ENCODE measurements around the gene TDRD7. TPM values are rescaled to one million over a fixed set of nuclear protein-coding genes. Genes with fewer than 3 reads are reported as not detected.
"Not testable (repeated sequence)": the region's sequence is repeated elsewhere in the genome, so short reads cannot be mapped to it uniquely, and the experiment has no call there.

The TDRD7 gene
- total and polyA plus RNA-seq, 2 donors from 2014 or later: 7.8 to 15.0 TPM

DNA sequence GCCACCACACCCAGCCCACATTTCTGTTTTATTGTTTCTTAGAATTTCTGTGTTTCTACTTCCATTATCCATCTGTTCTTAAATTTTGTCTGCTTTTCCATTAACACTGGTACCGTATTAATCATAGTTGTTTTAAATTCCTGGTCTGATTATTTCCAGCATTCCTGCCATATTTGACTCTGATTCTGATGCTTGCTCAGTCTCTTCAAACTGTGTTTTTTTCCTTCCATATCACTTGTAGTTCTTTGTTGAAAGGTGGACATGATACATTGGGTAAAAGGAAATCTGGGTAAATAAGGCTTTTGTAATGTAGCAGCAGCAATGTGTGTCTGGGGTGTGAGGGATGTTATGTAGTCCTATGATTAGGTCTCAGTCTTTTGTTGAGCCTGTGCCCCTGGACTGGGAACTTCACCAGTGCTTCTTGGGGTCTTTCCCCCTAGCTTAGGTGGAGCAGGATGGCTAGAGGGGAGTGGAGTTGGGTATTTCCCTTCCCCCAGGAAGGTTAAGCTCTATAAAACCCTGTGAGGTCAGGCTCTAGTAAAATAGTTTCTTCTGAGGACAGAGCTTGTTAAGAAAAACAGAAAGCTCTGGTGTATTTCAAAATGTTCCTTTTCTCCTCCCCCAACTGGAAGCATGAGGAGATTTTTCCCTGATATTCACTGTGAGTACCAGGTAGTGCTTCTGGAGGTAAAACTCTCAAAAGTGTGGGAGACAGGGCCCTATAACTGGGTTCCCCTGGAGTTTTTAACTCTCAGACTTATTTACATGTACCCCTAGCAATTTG is 79.5 kb downstream of the TDRD7 start:
- Histone ChIP-seq H3K27ac (ENCODE audit: low read depth in 2 of 2, low read length in 2 of 2) (no peak overlapping the region), H3K9me3 (ENCODE audit: control insufficient read depth in 2 of 3, insufficient read depth in 1 of 3, low read length in 3 of 3) (peaks cover 0 to 3% (median 0%) of the 10 kb centered on the region in 3 donors), H3K9ac (ENCODE audit: low read length in 3 of 3) (no peak overlapping the region), H3K4me3 (ENCODE audit: low read length in 3 of 3) (no peak overlapping the region), H3K4me1 (ENCODE audit: control insufficient read depth in 2 of 3, insufficient read depth in 2 of 3, low read depth in 1 of 3, low read length in 3 of 3) (no peaks in the 10 kb centered on the region), H3K36me3 (ENCODE audit: control insufficient read depth in 2 of 3, insufficient read depth in 3 of 3, low read length in 3 of 3) (peaks cover 0 to 4% (median 2%) of the 10 kb centered on the region in 3 donors), H3K27me3 (ENCODE audit: control insufficient read depth, insufficient read depth, low read length) (no peaks in the 10 kb centered on the region)
- FAIRE-seq (no peak), DNase-seq (no peak)
- intact Hi-C loops (cut with DNase I): no loop called here
- TF ChIP-seq, protein P1, sequence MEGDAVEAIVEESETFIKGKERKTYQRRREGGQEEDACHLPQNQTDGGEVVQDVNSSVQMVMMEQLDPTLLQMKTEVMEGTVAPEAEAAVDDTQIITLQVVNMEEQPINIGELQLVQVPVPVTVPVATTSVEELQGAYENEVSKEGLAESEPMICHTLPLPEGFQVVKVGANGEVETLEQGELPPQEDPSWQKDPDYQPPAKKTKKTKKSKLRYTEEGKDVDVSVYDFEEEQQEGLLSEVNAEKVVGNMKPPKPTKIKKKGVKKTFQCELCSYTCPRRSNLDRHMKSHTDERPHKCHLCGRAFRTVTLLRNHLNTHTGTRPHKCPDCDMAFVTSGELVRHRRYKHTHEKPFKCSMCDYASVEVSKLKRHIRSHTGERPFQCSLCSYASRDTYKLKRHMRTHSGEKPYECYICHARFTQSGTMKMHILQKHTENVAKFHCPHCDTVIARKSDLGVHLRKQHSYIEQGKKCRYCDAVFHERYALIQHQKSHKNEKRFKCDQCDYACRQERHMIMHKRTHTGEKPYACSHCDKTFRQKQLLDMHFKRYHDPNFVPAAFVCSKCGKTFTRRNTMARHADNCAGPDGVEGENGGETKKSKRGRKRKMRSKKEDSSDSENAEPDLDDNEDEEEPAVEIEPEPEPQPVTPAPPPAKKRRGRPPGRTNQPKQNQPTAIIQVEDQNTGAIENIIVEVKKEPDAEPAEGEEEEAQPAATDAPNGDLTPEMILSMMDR (IDR thresholded peaks at IDR 0.05; ENCODE audit: borderline replicate concordance, extremely low read depth, insufficient read depth): no peak

DNA sequence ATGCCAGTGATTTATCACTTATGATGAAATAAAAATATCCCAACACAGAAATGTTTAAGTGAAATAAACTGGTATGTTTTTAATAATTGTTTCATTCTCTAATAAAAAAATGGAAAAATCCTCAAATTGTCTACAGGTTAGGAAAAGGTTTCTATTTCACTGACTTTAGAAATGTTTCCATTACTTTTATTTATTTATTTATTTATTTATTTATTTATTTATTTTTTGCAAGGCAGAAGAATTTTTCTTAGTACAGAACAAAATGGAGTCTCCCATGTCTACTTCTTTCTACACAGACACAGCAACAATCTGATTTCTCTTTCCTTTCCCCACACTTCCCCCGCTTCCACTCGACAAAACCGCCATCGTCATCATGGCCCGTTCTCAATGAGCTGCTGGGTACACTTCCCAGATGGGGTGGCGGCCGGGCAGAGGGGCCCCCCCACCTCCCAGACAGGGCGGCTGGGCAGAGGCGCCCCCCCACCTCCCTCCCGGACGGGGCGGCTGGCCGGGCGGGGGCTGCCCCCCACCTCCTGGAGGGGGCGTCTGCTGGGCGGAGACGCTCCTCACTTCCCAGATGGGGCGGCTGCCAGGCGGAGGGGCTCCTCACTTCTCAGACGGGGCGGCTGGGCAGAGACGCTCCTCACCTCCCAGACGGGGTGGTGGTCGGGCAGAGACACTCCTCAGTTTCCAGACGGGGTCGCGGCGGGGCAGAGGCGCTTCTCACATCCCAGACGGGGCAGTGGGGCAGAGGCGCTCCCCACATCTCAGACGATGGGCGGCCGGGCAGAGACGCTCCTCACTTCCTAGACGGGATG is 85.9 kb downstream of the TDRD7 start:
- H3K27me3 ChIP-seq (ENCODE audit: control insufficient read depth, insufficient read depth, low read length): peaks cover 24% of the 10 kb centered on the region
- intact Hi-C loops (cut with DNase I); H3K36me3 ChIP-seq (ENCODE audit: control insufficient read depth in 2 of 3, insufficient read depth in 3 of 3, low read length in 3 of 3); H3K9ac ChIP-seq (ENCODE audit: low read length in 3 of 3); H3K9me3 ChIP-seq (ENCODE audit: control insufficient read depth in 2 of 3, insufficient read depth in 1 of 3, low read length in 3 of 3); FAIRE-seq; DNase-seq; H3K27ac ChIP-seq (ENCODE audit: low read depth in 2 of 2, low read length in 2 of 2); H3K4me3 ChIP-seq (ENCODE audit: low read length in 3 of 3); H3K4me1 ChIP-seq (ENCODE audit: control insufficient read depth in 2 of 3, insufficient read depth in 2 of 3, low read depth in 1 of 3, low read length in 3 of 3): not testable (repeated sequence)

DNA sequence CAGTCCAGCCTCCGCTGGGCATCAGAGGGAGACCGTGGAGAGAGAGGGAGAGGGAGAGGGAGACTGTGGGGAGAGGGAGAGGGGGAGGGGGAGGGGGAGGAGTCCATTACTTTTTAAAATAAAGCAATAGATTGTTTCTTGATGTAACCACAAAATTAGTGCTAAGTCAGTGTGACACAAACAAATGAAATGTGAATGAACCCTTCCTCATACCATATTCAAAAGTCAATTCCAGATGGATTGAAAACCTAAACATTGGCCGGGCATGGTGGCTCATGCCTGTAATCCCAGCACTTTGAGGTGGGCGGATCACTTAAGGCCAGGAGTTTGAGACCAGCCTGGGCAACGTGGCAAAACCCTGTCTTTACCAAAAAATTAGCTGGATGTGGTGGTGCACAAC is 87.0 kb downstream of the TDRD7 start:
- DNase-seq; H3K9ac ChIP-seq (ENCODE audit: low read length in 3 of 3); H3K4me3 ChIP-seq (ENCODE audit: low read length in 3 of 3); H3K27ac ChIP-seq (ENCODE audit: low read depth in 2 of 2, low read length in 2 of 2); FAIRE-seq; H3K4me1 ChIP-seq (ENCODE audit: control insufficient read depth in 2 of 3, insufficient read depth in 2 of 3, low read depth in 1 of 3, low read length in 3 of 3); intact Hi-C loops (cut with DNase I); H3K36me3 ChIP-seq (ENCODE audit: control insufficient read depth in 2 of 3, insufficient read depth in 3 of 3, low read length in 3 of 3); H3K9me3 ChIP-seq (ENCODE audit: control insufficient read depth in 2 of 3, insufficient read depth in 1 of 3, low read length in 3 of 3): not testable (repeated sequence)
- H3K27me3 ChIP-seq (ENCODE audit: control insufficient read depth, insufficient read depth, low read length): peaks cover 34% of the 10 kb centered on the region

DNA sequence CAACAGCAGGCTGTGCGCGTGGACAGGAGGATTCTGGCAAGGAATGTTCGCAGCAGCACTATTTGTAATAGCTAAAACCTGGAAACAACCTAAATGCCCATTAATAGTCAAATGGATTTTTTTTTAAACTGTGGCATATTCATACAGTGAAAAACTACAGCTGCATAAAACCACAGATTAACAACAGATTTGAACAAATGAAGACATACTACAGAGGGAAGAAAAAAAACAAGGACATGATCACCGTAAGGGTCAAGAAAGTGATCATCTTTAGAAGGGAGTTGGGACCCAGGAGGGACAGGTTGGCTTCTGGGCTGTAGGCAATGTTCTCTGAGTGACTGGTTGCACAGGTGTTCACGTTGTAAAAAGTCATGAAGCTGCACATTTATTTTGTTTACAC is 88.4 kb downstream of the TDRD7 start:
- no peak overlapping the region for H3K4me3 ChIP-seq (ENCODE audit: low read length in 3 of 3)
- intact Hi-C loops (cut with DNase I): no loop called here
- DNase-seq (no peak), FAIRE-seq (no peak)
- no peaks in the 10 kb centered on the region for H3K9me3 ChIP-seq (ENCODE audit: control insufficient read depth in 2 of 3, insufficient read depth in 1 of 3, low read length in 3 of 3)
- peaks cover 0 to 3% (median 0%) of the 10 kb centered on the region in 3 donors for H3K36me3 ChIP-seq (ENCODE audit: control insufficient read depth in 2 of 3, insufficient read depth in 3 of 3, low read length in 3 of 3)
- TF ChIP-seq, protein P1 (IDR thresholded peaks at IDR 0.05; ENCODE audit: borderline replicate concordance, extremely low read depth, insufficient read depth): no peak
- no peak overlapping the region for H3K9ac ChIP-seq (ENCODE audit: low read length in 3 of 3)
- peaks cover 43% of the 10 kb centered on the region for H3K27me3 ChIP-seq (ENCODE audit: control insufficient read depth, insufficient read depth, low read length)
- peaks cover 0 to 4% (median 3%) of the 10 kb centered on the region in 3 donors for H3K4me1 ChIP-seq (ENCODE audit: control insufficient read depth in 2 of 3, insufficient read depth in 2 of 3, low read depth in 1 of 3, low read length in 3 of 3)
- no peak overlapping the region for H3K27ac ChIP-seq (ENCODE audit: low read depth in 2 of 2, low read length in 2 of 2)
